Activated CD8-positive, alpha-beta memory T cell treated with anti-CD3 and anti-CD28 coated beads, Interleukin-2, amount 50 U/mL, for 24 hours (primary cell): ENCODE results near the gene ADAR.

Experiments
- DNase-seq: peaks from one replicate; pipeline ENCODE4 v3.0.0-alpha.2; 2020; ENCODE audit errors: extremely low read depth

Gene ADAR

GRCh38 chr1:154619181-154619948 lies 11.4 kb upstream of the ADAR start:
- no peak for DNase-seq

DNA sequence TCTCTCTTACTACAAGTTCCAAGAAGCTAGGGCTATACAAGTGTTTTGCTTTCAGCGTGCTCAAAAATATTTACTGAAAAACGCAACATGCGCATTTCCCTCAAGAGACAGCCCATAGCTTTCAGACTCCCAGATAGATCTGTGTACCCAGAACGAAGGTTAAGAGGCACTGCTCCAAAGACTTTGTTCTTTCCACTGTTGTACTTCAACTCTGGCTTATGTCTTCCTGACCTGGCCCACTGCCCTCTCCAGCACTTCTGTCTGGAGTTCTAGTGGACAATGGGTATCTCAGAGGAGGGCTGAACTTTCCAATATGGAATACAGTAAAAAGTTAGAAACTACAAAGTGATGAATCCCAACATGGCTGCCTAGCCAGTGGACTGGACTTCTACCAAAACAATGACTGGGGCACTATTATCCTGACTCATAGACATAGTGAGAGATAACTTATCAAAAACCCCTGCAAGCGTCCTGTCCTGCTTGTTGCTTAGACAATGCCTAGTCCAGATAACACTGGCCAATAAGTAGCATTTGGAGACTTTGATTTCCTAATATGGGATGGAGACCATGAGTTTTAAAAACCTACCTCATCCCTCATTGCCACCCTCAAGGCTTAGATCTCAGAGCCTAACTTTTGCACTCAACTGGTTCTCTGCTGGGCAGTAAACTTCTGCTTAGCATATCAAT lies 8.8 kb upstream of the ADAR start:
- DNase-seq, result no peak

DNA sequence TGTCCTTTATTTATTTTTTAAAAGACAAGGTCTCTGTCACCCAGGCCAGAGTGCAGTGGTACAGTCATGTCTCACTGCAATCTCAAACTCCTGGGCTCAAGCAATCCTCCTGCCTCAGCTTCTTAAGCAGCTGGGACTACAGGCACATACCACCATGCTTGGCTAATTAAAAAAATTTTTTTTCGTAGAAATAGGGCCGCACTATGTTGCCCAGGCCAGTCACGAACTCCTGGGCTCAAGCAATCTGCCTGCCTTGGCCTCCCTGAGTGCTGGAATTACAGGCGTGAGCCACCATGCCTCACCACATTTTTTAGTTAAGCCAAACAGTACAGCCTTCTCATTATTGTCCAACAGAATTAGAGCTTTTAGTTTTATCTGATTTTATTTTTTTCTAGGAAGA lies 7.4 kb upstream of the ADAR start:
- no peak for DNase-seq

DNA sequence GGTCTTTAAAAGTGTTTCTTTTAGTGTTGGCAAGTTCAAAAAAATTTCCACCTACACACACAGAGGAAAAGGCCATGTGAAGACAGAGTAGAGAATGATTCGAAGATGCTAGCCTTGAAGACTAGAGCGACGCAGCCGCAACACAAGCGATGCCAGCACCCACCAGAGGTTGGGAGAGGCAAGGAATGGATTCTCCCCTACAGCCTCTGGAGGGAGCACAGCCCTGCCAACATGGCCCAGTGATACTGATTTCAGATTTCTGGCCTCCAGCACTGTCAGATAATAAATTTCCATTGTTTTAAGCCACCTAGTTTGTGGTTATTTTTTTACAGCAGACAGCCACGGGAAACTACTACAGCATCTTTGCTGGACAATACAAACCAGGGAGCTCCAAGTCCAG lies 6.9 kb upstream of the ADAR start:
- DNase-seq, result no peak

GRCh38 chr1:154614247-154614646 lies 6.3 kb upstream of the ADAR start:
- no peak for DNase-seq

GRCh38 chr1:154611150-154611862 lies 3.3 kb upstream of the ADAR start:
- DNase-seq, result no peak

GRCh38 chr1:154609398-154610380 lies 1.7 kb upstream of the ADAR start:
- no peak for DNase-seq

DNA sequence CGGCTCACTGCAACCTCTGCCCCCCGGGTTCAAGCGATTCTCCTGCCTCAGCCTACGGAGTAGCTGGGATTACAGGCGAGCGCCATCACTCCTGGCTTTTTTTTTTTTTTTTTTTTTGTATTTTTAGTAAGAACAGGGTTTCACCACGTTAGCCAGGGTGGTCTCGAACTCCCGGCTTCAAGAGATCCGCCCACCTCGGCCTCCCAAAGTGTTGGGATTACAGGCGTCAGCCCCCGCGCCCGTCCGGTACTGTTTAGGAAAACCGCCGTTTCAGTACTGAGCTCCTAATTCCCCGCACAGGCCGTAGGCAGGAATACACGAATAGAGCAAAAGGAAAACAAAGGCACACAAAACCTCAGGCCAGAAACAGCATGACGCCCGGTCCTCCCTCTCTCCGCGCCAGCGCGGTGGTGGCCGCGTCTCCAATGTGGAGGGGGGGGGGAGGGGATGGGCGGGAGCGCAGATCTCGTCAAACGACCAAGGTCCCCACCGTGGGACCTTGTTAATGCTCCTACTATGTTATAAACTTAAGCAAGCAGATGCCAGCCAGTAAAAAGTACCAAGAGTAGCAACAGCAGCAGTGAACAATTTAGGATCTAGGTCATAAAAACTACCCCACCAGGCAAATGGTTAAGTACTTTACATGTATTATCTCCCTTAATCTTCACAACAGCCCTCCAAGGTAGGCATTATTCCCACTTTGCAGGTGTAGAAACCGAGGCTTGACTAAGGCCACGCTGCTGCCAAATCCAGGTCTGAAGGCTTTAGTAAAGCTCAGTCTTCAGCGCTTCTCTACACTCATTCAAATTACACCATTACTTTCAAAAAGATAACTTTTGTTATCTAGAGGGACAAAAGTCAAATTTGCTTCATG lies 648 bp upstream of the ADAR start:
- no peak for DNase-seq

DNA sequence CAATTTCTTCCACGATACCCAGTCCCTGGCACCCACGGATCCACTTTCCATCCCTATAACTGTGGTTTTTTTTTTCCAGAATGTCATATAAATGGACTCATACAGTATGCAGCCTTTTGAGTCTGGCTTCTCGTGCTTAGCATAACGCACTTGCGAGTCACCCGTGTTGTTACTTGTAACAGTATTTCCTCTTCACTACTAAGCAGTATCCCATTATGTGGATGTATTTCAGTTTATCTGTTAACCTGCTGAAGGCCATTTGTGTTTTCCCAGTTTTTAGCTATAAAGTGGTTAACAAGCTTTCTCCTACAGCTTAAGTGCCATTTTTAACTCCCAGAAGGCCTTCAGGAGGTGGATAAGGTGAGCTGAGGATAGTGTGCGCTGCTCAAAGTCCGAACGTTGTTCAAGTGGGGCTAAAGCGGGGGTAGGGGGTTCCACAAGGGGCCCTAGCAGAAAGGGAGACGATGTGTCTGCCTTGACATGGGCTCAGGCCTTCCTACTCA lies 829 bp downstream of the ADAR start:
- no peak for DNase-seq

- no peak for DNase-seq
These were observed 2.5 kb downstream of the ADAR start for GRCh38 chr1:154605534-154605933.

DNA sequence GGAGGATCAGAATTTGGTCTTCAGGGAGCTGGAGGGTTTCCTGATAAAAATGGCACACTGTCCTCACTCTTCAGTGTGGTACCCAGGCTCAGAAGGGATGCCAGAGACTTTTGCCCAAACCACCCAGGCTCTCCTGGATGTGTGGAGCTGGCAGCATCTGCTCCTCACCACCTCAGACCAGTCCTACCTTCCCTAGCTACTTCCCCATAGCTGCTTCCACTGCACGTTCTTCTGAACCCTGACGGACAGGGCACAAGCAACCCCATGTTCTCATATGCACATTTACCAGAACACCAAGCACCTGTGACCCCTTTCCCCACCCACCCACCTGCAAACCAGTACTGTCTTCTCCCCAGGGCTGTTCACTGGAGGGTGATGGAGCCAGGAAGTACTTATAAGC lies 4.7 kb downstream of the ADAR start:
- DNase-seq, result no peak

DNA sequence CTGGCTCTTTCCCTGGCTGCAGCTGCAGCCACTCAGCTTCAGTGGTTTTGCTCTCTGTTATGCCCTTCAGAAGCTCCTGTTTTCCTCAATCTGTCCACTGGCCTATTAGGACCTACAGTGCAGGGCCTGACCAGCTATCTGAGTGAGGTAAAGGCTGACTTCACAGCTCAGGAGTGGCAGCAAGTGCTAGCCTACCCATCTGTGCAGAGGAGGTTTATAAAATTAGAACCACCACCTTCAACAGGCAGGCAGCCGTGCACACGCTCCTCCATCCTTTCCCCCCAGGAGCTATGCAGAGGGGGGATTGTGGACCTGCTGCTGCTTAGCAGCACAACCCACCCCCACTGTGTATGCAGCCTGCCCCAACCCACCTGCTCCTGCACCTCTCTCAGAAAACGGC lies 8.3 kb downstream of the ADAR start:
- DNase-seq, result no peak

DNA sequence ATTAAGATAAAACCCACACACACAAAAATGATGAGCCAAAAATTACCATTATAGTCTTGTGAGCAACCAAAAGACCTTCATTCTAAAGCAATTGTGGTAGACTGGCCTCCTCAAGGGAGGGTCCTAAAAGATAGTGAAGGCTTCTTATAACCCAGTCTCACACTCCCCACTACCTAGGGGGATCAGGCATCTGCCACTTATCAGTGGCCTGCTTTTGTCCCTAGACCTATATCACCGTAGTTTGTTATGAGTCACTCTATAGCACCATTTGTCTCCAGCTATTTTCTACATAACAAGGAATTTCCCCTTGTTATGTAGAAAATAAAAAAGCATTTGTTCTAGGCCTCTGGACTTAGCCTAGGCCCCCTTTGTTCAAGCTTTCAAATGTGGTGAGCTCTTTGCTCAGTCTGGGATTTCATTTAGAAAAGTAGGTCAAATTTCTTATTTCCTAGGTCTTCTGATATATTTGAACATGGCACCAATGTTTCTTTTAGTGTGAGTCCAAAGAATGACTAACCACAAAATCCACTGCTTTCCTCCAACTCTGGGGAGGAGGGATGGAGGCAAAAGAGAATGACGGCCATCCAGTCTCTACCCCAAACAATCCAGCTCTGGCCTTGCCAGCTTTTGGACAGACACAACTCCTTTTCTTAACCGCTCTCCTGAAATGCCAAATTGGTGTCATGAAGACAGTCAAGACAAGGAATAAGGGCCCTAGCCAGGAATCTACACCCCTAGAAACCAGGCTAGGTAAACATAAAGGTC lies 8.9 kb downstream of the ADAR start:
- DNase-seq, result no peak

- no peak for DNase-seq
These were observed 12.4 kb downstream of the ADAR start for GRCh38 chr1:154595621-154596020.

DNA sequence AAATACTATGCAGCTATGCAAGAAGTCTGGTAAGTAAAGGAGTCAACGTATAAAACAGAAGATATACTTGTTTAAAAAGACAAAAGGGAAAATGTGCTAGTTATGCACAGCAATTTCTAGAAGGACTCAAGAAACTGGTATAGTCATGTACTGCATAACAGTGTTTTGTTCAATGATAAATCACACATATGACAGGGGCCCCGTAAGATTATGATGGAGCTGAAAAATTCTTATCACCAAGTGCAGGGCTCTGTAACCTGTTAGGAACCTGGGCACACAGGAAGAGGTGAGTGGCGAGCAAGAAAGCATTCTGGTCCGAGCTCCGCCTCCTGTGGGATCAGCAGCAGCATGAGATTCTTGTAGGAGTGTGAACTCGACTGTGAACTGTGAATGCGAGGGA lies 13.2 kb downstream of the ADAR start:
- DNase-seq, result no peak

DNA sequence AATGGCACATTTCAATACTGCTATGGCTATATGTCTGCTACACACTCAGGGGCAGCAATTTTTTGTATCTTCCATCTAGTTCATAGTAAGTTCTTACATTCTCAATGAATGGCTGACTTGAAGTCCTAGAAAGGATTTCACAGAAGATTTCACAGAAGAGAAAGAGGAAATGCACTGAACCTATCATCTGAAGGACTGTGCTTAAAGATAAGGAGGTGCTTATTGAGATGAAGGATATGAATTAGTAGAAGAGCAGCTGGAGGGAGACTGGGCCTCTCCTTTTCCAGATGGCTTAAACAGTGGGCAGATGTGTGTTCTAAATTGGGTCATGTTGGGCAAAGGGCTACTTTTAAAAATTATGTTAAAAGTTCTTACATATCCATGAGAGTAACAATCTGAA lies 14.6 kb downstream of the ADAR start:
- no peak for DNase-seq

- no peak for DNase-seq
These were observed 16.8 kb downstream of the ADAR start for GRCh38 chr1:154591206-154591605.

- DNase-seq, result no peak
These were observed 17.2 kb downstream of the ADAR start for GRCh38 chr1:154590756-154591155.

DNA sequence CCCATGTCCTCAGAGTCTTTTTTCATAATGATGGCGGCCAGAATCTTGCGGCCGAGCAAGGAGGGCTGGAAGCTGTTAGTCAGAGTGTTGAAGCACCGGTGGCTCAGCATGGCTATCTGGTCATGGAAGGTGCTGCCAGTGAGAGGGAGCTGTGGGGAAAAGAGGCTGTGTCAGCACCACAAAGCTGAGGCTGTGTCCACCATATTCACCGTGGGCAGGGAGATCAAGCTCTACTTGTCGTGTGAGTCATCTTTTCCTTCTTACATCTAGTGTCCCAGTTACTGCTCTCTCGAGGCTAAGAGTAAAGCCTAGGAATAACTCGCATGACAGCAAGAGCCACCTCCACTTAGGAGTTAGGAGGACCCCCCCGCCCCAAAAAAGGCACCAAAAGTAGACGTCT lies 18.2 kb downstream of the ADAR start:
- no peak for DNase-seq

DNA sequence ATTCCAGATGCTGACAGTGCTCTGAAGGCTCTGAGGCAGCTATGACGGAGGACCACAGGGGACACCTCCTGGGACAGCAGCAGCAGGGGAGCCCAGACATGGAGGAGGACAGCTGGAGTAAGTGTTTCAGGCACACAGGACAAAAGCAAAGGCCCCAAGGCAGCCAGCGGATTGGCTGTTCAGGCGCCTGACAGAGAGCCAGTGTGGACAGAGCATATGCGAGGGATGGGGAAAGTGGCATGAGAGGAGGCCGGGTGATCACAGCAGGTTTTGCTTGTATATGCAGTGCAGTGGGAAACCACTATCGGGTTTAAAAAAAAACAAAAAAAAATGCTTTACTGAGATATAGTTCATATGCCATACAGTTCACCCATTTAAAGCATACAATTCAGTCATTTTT lies 21.3 kb downstream of the ADAR start:
- no peak for DNase-seq
